ENCODE results near the gene TXNDC11. TPM values are rescaled to one million over a fixed set of nuclear protein-coding genes. Genes with fewer than 3 reads are reported as not detected.

TXNDC11 gene
- total and polyA plus RNA-seq, 9 of the 15 experiments (the other 6 are each of a cell fraction or from before 2014, with no cell fraction given) = 0.66 to 32.6 (median 26.2) TPM

GRCh38 chr16:11734025-11734652 lies 8.5 kb downstream of the TXNDC11 start (continued):
- TF ChIP-seq IRF9 (tag; IDR thresholded peaks at IDR 0.05) (no peak), PRMT5 (CRISPR knock-in tag; IDR thresholded peaks at IDR 0.05) (no peak), SNAPC5 (CRISPR knock-in tag; IDR thresholded peaks at IDR 0.05) (no peak), GABPA (tag; conservative IDR thresholded peaks at IDR 0.05; ENCODE audit: low read depth) (no peak), NCOA1 (IDR thresholded peaks at IDR 0.05; ENCODE audit: low read depth) (no peak), ZNF407 (IDR thresholded peaks at IDR 0.05; ENCODE audit: low read depth) (no peak), ZNF655 (CRISPR knock-in tag; IDR thresholded peaks at IDR 0.05) (no peak), GMEB1 (CRISPR knock-in tag; IDR thresholded peaks at IDR 0.05) (no peak), THAP12 (CRISPR knock-in tag; IDR thresholded peaks at IDR 0.05) (no peak), EP400 (IDR thresholded peaks at IDR 0.05) (no peak)
